Measurements from ENCODE around the gene HSPB6. TPM values are rescaled to one million over a fixed set of nuclear protein-coding genes. Genes with fewer than 3 reads are reported as not detected.

Gene HSPB6
- total RNA-seq, 1 donor from 2014 or later = 0.37 TPM

DNA sequence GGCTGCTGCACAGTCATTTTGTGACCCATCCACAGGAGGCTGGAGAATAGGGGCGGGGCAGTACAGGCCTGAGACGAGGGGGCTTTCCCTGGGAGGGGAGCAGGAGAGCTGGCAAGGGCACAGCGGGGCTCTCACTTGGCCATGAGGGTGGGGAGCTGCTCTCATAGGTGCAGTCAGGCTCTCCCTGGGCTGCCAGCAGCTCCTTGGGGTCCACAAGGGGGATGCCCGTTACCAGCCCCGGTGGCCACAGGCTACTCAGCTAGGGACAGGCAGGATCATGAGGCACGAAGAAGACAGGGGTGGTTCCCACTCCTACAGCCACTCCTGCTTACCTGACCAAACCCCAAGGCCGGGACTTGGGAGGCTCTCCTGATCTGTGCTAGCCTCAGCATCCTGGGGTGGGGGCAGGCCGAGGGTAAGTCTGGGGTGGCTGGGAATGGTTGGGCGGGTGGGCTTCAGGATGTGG, 35.0 kb upstream of the HSPB6 start:
- H3K27ac Mint-ChIP-seq (ENCODE audit: unreplicated experiment) = no peak overlapping the region
- TF ChIP-seq, protein P1, sequence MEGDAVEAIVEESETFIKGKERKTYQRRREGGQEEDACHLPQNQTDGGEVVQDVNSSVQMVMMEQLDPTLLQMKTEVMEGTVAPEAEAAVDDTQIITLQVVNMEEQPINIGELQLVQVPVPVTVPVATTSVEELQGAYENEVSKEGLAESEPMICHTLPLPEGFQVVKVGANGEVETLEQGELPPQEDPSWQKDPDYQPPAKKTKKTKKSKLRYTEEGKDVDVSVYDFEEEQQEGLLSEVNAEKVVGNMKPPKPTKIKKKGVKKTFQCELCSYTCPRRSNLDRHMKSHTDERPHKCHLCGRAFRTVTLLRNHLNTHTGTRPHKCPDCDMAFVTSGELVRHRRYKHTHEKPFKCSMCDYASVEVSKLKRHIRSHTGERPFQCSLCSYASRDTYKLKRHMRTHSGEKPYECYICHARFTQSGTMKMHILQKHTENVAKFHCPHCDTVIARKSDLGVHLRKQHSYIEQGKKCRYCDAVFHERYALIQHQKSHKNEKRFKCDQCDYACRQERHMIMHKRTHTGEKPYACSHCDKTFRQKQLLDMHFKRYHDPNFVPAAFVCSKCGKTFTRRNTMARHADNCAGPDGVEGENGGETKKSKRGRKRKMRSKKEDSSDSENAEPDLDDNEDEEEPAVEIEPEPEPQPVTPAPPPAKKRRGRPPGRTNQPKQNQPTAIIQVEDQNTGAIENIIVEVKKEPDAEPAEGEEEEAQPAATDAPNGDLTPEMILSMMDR (conservative IDR thresholded peaks at IDR 0.05) = no peak
- H3K27me3 Mint-ChIP-seq (ENCODE audit: low read depth) = peaks cover 22% of the 10 kb centered on the region
- H3K36me3 Mint-ChIP-seq (ENCODE audit: low read depth) = no peaks in the 10 kb centered on the region
- H3K4me3 Mint-ChIP-seq = no peak overlapping the region
- H3K4me1 Mint-ChIP-seq = no peaks in the 10 kb centered on the region
- H3K9me3 Mint-ChIP-seq = no peaks in the 10 kb centered on the region
- DNase-seq (ENCODE audit: low read depth, low spot score) = no peak

DNA sequence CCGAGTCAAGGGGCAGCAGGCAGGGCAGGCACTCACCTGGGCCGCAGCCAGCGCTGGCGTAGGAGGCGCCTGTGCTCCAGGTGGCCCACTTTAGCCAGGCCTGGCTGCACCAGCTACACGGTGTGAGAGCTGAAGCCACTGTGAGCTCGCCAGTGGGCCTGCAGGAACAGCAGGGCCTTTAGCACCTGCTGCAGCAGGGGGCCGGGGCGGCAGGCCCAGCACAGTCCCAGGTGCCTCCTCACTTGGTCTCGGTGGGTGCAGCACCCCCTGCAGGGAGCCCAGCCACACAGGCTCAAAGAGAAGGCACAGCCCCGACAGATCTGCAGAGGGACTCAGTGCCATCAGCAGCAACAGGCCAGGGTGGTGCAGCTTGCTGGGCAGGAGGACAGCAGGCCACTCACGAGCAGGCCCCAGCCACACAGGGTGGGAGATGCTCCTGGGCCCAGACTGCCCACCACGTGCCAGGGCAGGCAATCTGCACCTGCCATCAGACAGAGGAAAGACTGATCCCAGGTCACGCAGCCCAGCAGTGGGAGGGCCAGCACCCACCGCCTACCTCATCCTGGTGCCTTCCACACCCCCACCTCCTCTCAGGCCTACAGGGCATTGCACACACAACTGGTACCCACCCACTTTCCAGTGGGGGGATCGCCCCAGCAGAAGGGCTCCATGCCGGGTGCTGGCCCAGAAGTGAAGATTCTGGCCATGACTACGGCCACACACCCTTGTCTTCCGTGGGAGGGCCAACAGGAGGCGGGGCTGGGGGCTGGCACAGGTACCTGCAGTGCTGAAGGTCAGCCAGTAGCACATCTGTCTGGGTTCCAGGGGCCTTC, 34.4 kb upstream of the HSPB6 start:
- no peak for DNase-seq (ENCODE audit: low read depth, low spot score)
- no peak overlapping the region for H3K27ac Mint-ChIP-seq (ENCODE audit: unreplicated experiment)
- H3K27me3 Mint-ChIP-seq (ENCODE audit: low read depth) = peaks cover 15% of the 10 kb centered on the region
- H3K36me3 Mint-ChIP-seq (ENCODE audit: low read depth) = no peaks in the 10 kb centered on the region
- no peak overlapping the region for H3K4me3 Mint-ChIP-seq
- no peaks in the 10 kb centered on the region for H3K9me3 Mint-ChIP-seq
- no peaks in the 10 kb centered on the region for H3K4me1 Mint-ChIP-seq
- TF ChIP-seq, protein P1 (conservative IDR thresholded peaks at IDR 0.05) = no peak

DNA sequence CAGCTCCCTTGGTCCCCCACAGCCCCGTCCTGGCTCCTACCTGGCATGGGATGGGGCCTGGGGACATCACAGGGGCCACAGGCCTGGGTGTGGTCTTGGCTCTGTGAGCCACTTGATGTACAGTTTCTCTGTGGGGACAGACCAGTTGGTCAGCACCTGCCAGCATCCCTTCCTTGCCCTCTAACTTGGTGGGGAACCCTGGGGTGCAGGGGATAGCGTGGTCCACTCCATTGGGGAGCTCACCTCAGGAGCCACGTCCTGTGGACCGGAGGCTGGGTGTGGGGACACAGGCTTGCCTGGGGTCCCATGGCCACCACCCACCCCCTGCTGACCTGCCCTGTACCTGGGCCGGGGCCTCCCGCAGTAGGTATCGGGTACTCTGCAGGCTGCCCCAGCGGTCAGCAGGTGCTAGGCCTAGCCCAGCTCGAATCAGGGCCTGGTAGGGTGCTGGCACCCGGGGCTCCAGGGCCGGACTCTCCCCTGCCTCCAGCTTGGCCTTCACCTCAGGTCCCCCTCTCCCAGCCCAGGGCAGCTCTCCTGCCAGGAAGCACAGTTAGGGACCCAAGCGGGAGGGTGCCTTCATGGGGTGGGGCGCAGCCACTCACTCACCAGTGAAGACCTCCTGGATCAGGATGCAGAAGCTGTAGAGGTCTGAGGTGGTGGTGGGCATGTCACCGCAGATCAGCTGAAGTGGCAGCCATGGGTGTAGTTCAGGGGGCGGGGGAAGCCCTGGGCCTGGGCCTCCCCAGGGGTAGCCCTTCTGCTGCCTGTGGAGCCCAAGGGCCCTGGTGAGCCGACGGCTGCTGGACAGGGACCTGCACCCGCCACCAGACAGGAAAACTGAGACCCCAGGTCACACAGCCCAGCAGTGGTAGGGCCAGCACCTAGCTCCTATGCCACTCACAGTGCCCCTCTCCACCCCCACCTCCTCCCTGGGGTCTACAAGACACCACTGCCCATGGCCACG, 33.4 kb upstream of the HSPB6 start:
- DNase-seq (ENCODE audit: low read depth, low spot score) = no peak
- no peaks in the 10 kb centered on the region for H3K36me3 Mint-ChIP-seq (ENCODE audit: low read depth)
- H3K4me3 Mint-ChIP-seq = no peak overlapping the region
- TF ChIP-seq, protein P1 (conservative IDR thresholded peaks at IDR 0.05) = no peak
- no peaks in the 10 kb centered on the region for H3K4me1 Mint-ChIP-seq
- H3K27me3 Mint-ChIP-seq (ENCODE audit: low read depth) = peaks cover 8% of the 10 kb centered on the region
- H3K27ac Mint-ChIP-seq (ENCODE audit: unreplicated experiment) = no peak overlapping the region
- H3K9me3 Mint-ChIP-seq = no peaks in the 10 kb centered on the region

DNA sequence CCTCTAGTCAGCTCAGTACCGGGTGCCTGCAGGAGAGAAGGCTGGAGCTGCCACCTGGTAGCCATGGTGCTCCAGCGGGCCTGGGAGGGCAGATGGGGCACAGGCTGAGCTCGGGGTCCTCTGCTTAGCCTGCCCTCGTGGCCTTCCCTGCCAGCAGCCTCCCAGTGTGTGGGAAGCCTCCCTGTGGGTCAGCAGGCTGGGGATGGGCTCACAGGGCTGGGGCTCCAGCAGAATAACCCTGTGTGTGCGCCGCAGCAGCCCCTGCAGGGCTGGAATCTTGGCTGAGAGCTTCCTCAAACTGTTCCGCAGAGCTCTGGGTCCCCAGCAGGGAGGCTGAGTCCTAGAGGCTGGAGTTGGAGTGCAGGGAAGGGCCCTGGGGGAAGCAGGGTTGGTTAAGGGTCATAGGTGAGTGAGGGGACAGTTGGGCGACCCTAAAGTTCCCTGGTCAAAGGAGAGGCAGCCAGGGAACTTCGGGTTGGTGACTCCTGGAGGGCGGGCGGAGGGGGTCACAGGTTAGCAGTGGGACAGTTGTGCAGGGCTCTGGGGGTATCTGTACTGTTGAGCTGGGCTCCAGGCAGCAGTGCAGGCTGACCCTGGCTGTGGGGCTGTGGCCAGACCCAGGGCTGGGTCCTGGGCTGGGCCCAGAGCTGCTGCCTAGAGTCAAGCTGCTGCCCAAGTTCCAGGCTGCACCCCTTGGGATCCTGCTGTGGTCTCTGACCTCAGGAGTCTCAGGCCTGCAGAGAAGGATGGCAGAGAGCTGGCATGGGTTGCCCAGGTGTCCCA, 32.6 kb upstream of the HSPB6 start:
- TF ChIP-seq, protein P1 (conservative IDR thresholded peaks at IDR 0.05) = no peak
- no peak for DNase-seq (ENCODE audit: low read depth, low spot score)
- H3K4me1 Mint-ChIP-seq = no peaks in the 10 kb centered on the region
- no peaks in the 10 kb centered on the region for H3K9me3 Mint-ChIP-seq
- H3K4me3 Mint-ChIP-seq = no peak overlapping the region
- no peaks in the 10 kb centered on the region for H3K36me3 Mint-ChIP-seq (ENCODE audit: low read depth)
- no peak overlapping the region for H3K27ac Mint-ChIP-seq (ENCODE audit: unreplicated experiment)
- peaks cover 4% of the 10 kb centered on the region for H3K27me3 Mint-ChIP-seq (ENCODE audit: low read depth)
